ENCODE data around the gene SYNGR4.
"Not testable (repeated sequence)": the region's sequence is repeated elsewhere in the genome, so short reads cannot be mapped to it uniquely, and the experiment has no call there.

The SYNGR4 gene

DNA sequence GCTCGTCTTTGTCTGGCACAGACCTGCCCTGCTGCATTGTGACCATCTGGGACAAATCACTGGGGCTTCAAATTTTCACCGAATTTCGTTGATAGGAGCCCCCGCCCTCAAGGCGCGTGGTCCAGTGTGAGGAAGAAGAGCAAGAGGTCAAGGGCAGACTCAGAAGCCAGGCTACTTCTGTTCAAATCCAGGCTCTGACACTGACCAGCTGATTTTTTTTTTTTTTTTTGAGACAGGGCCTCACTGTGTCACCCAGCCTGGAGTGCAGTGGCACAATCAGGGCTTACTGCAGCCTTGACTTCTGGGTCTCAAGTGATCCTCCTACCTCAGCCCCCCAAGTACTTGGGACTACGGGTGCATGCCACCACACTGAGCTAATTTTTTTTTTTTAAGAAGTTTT is 7.2 kb downstream of the SYNGR4 start:
- DNase-seq (ENCODE audit: low read depth): no peak

- not testable (repeated sequence) for DNase-seq (ENCODE audit: low read depth)
Measured at GRCh38 chr19:48371771-48372170, 7.6 kb downstream of the SYNGR4 start.

DNA sequence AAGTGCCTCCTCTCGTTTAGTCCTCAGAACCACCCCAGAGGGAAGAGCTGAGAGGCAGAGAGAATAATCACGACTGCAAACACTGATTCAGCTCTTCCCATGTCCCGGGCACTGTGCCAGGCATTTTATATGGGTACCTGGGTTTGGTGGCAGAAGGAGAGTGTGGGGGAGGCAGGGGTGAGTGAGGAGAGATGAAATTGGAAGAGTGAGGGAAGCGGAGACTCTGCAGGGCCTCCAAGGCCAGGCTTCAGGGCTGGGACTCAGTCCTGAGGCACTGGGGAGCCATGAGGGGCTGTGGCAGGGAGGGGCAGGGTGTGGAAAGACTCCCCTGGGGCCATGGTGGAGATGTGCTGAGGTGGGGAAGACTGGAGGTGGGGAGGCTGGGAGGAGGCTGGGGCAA is 8.7 kb downstream of the SYNGR4 start:
- DNase-seq (ENCODE audit: low read depth): no peak

- no peak for DNase-seq (ENCODE audit: low read depth)
Measured at GRCh38 chr19:48373567-48373966, 9.4 kb downstream of the SYNGR4 start.

- DNase-seq (ENCODE audit: low read depth): no peak
Measured at GRCh38 chr19:48378194-48378570, 14.0 kb downstream of the SYNGR4 start.

DNA sequence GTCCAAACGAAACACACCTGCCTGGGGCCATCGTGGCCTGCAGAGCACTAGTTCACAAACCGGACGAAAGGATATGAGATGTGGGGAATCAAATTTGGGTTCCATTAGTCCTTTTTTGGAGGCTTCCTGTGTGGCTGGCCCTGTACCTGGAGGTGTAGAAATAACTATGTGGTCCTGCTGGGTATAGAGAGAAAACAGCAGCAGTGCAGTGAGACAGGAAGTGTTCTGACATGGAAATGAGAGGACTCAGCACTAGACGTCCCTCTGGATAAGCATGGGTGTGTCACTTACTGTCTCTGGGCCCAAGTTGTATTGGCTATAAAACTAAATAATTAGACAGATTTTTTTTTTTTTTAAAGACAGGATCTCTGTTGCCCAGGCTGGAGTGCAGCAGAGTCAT is 14.9 kb downstream of the SYNGR4 start:
- no peak for DNase-seq (ENCODE audit: low read depth)

DNA sequence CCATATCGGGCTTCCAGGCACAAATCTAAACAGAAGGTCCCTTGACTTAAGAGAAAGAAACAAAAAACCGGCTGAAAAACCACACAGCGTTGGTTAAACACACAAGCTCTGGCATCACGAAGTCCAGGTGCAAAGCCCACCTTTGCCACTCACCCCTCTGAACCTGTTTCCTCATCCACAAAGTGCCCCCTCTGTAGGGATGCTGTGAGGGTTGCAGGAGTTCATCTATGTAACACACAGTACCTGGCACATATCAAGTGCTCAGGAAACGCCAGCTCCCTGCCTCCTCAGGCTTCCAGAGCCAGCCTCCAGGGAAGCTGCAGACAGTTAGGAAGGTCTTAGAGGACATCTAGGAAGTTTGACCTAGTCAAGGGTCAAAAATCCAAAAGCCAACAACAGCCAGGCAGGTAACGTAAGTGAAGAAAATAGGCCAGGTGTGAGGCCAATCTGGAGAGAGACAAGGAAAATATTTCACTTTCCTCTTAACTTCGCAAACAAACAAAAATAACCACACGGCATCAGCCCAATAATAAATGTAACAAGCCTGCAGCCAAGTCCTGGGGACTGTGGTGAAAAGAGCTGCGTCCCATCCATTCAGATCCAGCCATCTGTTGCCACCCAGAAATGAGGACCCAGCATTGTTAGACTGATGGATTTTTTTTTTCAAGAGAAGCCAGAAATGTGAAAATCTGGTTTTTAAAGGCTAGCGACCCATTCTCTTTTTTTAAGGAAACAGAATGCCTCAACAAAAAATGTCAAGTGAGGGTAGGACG is 17.2 kb downstream of the SYNGR4 start:
- DNase-seq (ENCODE audit: low read depth): no peak

DNA sequence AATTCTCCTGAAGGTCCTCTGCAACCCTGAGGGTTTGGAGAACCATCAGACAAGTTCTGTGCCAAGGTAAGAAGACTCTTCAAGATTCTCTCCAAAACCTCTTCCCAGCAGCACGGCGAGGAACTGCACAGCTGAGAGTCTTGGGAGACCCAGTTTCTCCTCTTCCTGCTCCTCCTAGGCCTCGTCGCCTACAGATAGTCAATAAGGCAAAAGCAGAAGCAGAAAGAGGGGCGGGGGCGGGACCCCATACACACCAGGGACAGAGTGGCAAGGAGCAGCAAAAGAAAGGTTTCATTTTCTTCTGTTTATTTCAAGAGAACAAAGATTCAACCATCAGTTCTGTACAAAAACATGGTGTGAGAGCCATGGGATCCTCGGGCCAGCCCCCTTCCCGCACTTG is 18.1 kb downstream of the SYNGR4 start:
- DNase-seq (ENCODE audit: low read depth): no peak

- no peak for DNase-seq (ENCODE audit: low read depth)
Measured at GRCh38 chr19:48385461-48386087, 21.4 kb downstream of the SYNGR4 start.

- DNase-seq (ENCODE audit: low read depth): no peak
Measured at GRCh38 chr19:48386981-48387380, 22.8 kb downstream of the SYNGR4 start.

DNA sequence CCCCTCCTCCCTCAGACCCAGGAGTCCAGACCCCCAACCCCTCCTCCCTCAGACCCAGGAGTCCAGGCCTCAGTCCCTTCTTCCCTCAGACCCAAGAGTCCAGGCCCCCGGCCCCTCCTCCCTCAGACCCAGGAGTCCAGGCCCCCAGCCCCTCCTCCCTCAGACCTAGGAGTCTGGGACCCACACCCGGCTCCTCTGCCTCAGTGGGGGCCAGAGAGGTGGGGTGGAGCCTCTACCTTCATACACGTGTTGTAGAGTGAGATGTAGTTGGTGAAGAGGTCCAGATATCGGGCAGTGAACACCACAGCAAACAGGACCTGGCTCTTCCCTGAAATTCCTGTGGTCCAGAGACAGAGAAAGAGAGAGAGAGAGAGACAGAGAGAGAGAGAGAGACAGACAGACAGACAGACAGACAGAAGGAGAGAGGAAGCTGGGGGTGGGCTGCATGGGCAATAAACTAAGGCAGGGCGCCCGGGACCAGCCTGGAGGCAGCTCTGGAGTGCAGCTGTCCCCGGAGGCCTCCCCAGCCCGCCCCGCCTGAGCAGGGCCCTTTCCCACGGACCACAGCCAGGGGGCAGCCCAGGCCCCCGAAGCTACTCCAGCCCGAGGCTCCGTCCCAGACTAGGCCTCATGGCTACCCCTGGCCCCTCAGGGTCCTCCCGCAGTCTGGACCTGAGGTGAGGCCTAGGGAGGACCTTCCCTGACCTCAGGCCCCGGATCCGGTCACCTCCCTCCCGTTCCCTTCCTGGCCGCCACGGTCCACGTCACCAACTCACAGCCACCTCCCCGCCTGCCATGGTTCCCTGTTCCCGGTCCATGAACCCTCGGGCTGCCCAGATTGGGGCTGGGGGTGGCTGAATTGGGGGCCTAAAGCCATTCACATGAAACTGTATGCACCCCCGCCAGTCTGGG is 26.3 kb downstream of the SYNGR4 start:
- no peak for DNase-seq (ENCODE audit: low read depth)

DNA sequence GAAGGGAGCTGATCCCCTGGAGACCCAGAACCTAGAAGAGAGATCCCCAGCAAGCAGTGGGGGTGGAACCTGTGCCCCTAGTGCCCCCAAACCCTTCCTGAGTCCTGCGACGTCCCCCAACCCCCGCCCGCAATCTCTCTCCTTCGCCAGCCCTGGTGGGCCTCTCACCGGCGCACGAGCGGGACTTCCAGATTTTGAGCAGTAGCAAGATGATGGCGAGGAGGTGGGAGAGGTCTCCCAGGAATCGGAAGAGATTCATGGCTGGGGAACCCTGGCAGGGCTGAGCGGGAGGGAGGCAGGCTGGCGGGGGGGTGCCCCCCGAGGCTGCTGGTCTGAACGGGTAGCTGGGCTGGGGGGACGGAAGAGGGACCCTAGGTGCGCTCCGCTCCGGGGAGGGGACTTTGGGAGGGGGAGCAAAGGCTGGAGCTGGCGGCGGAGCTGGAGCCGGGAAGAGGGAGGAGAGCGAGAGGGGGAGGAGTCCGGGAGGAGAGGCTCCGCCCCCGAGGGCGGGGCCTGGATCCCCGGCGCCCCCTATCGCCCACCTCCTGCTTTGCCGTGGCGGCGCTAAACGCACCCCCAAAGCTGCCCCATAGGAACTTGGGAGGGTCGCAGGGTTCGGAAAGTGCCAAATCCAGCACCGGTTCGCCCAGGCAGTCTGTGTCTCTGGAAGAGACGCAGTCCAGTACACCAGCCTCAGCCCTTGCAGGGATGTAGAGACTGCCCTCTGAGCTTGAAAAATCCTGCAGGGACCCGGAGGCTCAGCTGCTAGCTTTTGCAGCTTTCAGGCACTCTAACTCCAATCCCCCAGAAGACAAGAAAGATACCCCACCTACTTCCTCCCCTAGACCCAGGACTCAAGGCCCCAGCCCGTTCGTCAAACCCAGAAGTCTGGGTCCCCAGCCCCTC is 27.2 kb downstream of the SYNGR4 start, which contains the start of gene KDELR1:
KDELR1 (minus strand) TSS at position 452 of the 906 bp plus-strand sequence; CDS start at position 259, 193 bp downstream.
- DNase-seq (ENCODE audit: low read depth): no peak

- not testable (repeated sequence) for DNase-seq (ENCODE audit: low read depth)
Measured at GRCh38 chr19:48392006-48392344, 27.8 kb downstream of the SYNGR4 start.

- DNase-seq (ENCODE audit: low read depth): no peak
Measured at GRCh38 chr19:48392860-48393558, 28.8 kb downstream of the SYNGR4 start.

DNA sequence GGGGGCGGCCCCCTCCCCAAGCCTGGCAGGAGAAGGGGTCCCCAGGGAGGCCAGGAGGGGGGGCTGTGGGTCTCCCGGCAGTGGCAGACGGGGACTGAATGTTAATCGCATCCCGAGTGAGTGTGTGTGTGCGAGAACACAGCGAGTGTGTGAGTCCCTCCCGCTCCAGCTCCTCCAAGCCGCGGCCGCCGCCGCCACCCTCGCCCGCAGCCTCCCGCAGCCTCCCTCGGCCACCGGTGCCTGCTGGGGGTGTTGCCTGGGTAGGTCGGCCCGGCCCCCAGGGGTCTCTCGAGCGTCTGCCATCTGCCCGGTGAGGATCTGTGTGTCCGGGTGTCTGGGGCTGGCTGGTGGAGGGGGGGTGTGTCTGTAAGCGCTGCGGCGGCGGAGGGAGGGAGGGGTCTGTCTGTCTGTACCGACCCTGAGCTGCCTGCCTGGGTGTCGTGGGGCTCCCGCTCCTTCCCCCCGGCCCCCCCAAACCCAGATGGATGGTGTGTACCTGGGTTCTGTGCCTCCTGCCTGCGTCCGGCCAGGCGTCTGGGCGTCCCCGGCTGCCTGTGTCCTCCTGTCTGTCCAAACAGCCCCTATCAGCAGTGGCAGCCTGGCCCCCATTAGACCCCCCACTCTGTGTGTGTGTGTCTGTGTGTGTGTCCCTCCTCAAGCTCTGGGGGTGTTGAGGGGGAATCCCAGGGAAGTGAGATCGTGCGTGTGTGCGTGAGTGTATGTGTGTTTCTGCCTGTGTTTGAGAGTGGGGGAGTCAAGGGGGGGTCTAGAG is 29.6 kb downstream of the SYNGR4 start, which contains the start of gene GRIN2D:
GRIN2D (plus strand) TSS at position 110 of the 772 bp plus-strand sequence. CDS start 4,725 bp downstream, outside the sequence.
- DNase-seq (ENCODE audit: low read depth): no peak

DNA sequence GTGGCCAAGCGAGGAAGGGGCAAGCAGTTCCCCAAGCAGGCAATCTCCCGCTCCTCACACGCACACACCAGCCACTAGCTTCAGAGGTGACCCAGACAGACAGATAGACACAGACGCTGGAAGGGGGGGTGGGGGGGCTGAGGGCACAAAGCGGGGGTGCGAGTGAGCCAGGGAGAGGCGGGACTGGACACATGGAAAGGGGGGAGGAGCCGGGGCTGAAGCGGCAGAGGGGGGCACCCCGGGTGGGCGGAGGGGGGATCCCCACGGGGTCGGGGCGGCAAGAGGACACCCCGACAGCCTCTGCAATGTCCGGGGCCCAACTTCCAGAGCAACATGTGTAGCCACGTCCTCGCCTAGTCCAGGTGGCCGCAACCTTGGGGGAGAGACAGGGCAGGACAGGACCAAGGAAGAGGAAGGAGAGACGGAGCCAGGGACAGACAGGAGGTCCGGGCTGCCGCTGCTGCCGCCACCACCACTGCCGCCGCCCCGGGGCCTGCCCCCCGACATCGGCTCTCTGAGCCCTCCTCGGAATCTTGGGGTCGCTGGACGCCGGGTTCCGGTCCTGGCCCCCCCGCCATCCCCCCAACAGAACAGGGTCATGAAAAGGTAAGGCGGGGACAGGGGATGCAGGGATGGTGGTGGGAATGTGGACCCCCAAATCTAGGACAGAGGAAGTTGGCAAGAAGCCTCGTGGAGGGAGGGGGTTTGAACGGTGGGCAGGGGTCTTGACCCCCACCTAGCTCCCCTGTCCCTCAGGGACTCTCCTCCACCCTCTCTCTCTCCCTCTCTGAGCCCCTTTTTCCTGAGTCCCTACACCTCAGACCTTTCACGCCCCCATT is 30.4 kb downstream of the SYNGR4 start:
- DNase-seq (ENCODE audit: low read depth): no peak

GRCh38 chr19:48395170-48395455 is 30.9 kb downstream of the SYNGR4 start:
- DNase-seq (ENCODE audit: low read depth): no peak

DNA sequence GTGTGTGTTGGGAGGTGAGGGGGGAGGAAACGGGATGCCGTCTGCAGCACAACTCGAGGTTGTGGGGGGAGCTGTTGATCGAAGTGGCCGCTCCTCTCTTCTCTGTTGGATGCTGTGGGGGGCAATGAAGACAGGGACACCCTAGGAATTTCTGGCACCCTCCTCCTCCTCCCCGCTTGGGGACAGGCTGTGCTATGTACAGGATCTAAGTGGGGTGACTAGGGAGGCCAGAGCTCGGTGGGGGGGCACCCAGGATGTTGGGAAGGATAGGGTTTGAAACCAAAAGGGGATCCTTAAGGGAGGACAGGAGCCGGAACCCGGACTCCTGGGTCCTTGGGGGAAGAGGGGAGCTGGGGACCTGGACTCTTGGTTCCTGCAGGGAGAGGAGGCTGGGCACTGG is 31.3 kb downstream of the SYNGR4 start:
- DNase-seq (ENCODE audit: low read depth): no peak

All from non-pigmented ciliary epithelial cell (primary cell).